GM18868 (cell line): Measurements from ENCODE around the gene BRD4.

Experiments
- ATAC-seq: cut with Tn5 transposase; IDR thresholded peaks from one replicate; pipeline ENCODE4 v1.9.1; 2021; ENCODE audit warnings: mild to moderate bottlenecking, moderate library complexity; ENCODE audit not compliant: unreplicated experiment

The BRD4 gene

DNA sequence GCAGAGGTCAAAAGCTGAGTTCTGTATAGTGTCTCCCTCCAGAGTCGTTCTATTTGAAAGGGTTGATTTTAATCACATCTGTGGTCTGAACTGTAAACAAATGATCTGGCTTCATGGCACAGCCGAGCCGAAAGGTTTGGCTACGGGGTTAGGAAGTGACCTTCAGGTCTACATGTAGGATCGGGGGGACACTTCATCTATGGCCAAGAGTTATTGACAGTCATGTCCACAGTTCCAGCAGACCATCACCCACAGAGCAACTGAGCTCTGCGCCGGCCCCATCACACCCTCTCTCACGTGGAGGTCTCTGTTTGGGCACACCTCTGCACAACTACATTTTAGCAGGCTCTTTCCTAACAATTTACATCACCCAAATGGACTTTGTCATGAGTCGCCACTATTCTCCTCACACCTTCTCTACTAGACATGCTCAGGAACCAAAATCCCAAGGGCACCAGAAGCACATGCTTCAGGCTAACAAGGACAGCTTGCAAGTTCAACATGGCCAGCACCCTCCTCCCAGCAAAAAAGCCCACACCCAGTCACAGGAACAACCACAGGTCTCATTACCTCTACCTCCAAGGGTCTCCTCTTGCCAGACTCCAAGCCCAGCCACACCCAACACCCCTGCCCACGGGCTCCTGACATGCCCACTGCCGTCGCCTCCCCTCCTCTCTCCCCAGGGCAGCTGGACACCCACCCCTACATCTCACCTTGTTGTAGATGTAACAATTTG is 64.0 kb downstream of the BRD4 start:
- ATAC-seq: no peak

DNA sequence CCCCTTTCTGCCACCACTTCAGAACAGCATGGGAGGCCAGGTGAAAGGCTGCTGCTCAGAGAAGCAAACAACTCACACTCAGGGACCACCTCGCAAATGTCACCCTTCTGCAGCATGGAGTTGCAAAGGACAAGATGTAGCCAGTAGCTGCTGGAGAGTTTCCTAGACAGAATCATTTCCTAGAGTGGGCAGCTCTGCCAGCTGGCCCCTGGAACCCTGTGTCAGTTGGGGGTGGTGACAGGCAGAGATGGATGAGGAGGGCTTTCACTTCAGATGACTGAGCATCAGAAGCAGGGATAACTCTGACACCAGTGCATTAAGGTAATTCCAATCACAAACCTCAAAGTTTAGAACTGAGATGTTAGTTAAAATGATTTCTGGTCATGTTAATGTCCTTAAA is 65.7 kb downstream of the BRD4 start:
- no peak for ATAC-seq

DNA sequence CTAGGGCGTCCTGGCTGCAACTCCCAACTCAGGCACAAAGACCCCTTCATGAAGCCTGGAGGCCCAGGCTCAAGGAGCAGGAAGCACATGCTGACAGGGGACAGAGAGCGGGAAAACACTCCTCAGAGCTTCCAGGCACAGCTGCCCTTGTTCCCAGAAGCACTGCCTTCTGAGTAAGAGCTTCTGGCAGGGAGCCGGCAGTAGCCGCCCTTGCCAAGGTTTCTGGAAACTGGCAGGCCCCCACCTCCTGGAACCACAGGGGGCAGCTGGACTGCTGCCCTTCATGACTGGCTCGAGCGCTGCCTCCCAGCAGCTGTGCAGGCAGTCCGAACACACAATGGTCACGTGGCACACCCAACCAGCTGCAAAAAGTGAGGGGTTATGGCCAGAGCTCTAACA is 66.5 kb downstream of the BRD4 start:
- ATAC-seq: no peak

DNA sequence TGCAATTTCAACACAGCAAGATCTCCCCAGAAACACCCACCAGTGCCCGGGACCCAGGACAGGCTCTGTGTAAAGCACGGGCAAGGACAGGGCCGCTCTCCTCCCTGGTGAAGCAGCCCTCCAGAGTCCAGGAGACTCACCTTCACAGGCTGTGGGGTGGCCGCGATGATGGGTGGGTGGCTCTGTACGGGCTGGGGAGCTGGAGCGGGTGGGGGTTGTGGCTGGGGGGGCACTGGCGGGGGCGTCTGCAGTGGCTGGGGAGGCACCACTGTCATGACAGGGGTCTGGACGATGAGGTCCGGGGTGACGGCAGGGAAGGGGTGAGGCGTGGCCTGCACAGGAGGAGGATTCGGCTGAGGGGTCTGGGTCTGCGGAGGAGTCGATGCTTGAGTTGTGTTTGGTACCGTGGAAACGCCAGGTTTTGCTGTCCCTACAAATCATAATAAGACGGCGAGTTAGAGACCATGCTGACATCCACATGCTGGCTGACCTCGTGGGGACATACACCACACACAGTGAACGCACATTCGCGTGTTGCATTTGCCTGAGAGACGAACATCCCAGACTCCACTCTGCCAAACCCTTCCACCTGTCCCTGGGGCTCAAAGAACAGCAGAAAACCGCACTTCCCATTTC is 67.0 kb downstream of the BRD4 start:
- no peak for ATAC-seq

DNA sequence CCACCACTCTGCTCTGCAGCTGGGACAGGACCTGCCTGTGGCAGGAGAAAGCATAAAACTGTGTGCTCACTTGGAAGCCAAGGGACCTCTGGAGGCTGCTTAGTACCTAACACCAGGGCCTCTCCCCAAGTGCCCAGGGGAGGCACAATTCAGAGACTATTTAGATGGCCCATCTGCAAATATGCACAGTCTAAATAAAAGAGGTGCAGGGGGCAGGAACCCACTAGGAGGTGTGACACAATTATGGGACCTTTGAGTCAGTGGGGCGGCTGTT is 67.5 kb downstream of the BRD4 start:
- no peak for ATAC-seq

DNA sequence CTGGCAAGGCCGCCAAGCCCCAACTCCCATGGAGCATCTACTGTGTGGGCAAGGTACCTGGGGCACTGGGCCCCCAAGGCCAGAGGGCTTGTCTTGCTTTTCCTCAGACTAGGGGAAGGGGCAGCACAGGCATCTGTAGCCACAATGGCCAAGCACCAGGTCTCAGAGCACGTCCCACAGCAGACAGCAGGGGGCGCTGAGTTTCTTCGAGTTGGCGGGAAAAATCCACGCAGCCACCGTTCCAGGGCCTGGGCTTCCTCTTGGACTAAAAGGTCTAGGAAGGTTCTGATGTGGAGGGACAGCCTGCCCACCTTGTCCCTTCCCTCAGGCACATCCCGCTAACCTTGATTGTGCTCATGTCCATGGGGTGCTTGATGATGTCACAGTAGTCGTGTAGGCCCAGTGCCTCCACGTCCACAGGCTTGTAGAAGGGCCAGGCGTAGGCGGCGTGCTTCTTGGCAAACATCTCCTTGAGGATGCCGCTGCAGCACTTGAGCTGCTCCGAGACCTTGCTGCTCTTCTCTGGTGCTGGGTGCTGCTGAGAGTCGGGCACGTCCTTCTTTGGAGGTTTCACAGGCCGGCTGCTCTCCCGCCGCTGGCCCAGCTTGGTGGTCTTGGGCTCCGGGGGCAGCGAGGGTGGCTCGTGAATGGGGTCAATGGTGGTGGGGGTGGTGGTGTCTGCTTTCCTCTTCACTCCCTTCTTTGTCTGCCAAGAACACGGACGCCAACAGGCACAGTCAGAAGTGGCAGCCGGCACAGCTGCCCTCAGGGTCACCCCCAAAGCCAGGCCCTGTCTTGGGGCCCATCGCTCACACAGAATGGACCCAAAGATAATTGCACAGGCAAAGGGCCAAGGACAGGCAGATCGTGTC is 68.0 kb downstream of the BRD4 start:
- ATAC-seq: no peak

DNA sequence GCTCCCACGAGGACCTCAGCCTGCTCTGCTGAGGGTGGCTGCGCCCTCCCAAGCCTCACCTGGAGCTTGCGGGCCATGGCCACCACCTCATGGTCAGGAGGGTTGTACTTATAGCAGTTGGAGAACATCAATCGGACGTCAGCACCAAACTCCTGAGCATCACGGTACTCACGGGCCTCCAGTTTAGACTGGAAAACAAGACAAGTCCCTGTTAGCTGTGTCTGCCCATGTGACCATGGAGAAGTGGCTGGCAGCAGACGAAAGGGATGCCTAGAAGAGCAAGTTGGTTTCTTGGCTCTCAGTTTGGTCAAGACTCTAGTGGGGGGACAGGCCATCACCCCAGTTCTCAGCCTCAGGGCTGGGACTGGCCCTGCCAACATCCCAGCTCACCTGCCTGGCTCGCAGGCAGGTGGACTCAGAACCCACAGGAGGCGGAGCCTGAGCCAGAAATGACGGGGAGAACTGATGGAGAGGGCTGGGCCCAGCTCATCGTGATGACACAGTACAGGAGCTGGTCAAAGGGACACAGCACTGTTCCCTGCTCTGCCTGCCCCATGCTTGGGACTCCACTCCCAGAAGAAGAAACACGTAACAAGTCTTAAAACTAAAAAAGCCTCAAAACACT is 68.9 kb downstream of the BRD4 start:
- ATAC-seq: no peak

DNA sequence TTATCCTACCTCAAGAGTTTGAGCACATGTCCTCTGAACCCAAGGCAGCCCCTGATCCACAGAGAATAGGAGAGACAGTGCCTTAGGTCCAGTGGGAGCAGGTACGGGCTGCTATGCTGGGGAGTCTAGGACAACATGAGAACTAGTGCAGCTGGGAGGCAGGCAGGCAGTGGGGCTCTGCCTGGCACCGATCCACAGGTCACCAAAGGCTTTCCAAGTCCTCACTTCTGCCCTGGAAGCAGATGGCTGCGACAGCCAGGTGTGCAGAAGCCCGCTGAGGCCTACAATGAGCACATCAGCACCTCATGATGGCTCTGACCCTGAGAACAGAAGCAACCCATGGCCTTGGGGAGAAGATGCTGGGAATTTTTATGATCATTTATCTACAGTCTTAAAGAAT is 70.3 kb downstream of the BRD4 start:
- no peak for ATAC-seq

DNA sequence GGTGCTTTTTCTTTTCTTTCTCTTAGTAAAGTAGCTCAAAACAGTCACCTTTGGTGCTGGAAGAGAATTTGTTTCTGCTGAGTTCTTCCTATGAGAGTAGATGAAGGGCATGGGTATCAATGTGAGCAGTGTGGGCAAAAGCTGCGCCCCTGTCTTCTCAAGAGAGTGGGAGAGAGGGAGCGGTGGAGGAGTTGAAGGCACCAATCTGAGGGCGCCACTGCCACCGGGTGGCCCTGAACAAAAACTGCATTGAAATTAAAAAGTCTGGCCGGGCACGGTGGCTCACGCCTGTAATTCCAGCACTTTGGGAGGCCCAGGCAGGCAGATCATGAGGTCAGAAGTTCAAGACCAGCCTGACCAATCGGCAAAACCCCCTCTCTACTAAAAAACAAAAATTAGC is 71.4 kb downstream of the BRD4 start:
- no peak for ATAC-seq

DNA sequence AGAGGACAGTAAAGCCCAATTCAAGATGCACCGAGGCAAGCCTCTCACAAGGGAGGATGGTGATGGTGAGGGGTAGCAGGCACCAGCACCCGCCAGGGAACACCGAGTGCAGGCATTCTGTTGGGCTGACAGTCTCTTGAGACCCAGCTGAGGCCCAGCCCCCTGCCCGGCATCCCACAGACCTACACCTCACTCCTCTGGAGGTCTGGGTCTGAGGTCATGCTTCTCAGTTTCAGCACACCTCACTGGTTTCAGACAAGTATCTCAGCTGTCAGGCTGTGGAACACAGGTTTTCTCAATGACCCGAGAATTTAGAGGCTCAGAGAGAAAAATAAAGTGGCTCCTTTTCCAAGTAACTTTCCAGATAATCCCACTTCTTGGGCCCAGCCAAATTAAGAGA is 72.4 kb downstream of the BRD4 start:
- ATAC-seq: no peak

DNA sequence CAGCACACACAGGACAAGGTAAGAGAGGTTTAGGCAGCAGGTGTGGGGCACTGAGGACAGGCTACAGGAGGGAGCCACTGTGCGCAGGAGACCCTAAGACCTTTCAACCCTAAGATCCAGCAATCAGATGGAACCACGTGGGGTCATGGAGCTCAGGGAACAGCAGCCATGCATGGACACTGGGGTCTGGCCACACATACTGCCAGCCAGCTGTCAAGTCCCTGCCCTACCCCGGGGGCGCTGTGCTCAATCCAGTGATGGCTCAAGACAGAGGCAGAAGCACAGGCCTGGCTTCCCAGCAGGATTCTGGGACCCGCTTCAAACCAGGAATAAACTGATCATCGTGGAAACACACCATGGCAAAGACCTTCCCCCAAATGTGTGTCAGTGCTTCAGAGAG is 74.6 kb downstream of the BRD4 start:
- ATAC-seq: no peak

DNA sequence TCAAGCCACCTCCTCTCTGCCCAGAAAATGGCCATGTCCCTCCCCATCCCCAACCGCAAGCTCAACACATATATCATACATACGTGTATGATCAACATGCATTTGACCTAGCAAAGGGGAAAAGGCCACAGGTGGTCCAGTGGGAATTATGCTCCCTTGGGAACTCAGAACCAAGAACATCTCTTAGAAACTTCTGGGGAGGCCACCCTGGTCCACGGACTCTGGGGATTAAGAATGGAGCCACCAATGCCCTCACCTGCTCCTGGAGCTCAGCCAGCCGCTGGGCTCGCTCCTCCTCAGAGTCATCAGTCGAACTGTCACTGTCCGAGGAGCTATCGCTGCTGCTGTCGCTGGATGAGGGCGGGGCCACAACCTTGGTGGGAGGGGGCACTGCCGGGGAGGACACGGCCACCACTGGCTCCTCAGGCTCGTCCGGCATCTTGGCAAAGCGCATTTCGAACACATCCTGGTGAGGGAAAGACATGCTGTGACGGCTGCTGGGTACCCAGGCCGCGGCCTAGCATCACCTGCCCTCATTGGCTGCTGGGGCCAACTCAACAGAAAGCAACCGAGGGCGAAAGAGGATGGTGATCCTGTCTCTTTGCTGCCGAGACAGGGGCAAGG is 75.5 kb downstream of the BRD4 start:
- ATAC-seq: no peak

DNA sequence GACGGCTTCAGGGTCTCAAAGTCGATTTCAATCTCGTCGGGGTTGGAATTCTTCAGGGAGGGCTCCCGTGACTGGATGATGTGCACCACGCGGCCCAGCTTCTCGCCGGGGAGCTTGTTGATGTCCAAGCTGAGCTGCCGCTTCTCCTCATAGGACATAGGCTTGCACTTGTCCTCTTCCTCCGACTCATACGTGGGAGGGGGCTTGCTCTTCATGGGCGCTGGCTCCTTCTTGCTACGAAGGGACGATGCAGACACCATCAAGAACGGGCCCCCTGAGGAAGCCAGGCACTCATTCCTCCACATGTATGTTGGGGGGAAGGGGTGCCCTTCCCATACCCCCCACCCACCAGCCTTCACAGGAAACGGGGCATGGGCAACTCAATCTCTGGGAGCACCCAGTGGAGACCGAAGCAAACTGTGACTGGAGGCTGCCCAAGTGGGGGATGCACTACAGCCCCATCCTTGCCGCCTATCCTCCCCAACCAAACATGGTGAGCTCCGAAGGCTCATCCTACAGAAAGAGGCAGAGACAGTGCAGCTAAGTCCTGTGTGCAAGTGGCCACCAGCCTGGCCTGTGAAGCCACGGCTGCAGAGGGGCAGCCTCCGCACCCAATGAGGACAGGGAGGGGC is 76.9 kb downstream of the BRD4 start:
- no peak for ATAC-seq

DNA sequence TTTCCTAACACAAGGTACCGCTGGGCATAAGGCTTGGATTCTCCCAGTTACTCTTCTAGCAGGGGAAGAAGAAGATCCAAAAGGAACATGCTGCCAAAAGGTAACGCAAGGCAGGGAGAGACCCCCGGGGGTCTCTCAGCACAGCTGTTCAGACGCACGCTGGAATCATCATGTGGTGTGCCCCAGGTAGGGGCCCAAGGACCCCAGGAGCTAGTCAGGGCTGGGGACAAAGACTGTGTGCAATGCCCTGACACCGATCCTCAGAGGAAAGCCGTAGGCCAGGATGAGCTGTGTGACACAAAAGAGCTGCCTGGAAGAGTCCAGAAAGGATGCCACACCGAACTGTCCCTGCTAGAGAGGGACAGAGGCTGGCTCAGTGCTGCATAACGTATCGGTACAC is 77.8 kb downstream of the BRD4 start:
- ATAC-seq: no peak

DNA sequence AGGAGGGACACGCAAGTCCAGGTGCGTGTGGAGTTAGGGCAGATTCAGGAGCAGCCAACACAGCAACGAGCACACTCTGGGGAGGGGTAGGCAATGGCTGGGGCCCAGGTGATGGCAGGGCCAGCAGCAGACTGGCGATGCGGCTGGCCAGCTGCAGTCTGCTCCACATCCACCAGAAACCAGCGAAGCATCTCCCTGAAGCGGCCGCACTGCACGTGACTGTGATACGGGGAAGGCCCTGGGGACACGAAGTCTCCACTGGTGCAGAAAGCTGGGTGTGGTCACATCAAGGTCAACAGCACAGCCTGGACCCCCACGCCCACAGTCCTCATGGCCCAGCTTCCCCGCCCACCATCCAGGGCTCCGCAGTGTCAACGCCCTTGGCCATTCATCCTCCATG is 78.8 kb downstream of the BRD4 start:
- ATAC-seq: no peak

DNA sequence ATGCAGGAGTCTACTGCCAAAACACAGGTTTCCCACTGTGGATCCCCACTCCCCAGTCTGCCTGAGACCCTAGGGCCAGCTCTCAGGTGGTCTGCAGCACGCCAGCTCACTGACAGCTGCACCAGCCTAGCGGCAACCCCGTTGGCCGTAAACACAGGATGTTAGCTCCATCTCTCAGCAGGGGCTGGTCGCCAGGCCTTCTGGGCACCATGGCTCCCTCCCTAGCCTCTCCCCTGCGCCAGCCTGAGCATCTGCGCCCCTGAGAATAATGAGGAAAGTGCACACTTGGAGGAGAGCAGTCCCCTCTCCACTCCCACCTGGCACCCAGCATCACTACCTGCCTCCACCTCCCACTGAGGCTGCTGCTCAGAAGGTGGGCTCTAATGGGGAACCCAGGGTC is 79.3 kb downstream of the BRD4 start:
- no peak for ATAC-seq

DNA sequence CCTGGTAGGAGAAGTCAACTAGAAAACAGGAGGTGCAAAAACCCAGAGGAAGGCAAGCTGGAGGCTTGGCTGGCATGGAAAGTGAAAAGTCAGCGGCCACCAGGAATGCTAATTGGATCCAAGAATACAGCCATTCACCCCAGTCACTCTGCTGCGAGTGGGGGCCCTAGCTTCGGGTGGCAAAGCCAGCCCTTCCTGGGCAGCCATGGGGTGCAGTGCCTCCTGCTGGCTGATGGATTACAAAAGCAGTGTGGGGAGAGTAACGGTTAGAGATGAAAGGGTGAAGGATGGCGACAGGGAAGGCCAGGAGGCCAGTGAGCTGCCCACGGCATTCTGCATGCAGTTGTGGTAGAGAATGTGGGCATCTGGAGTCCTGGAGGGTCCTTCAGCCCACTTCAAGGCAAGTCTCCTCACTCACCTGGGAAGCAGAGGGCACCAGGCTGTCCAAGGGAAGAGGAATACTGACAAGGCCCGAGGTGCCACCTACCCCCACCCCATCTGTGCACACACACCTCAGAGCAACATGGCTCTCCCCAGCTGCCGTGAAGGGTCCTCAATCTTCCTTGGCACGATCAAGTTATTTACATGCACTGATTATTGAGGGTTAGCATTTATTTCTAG is 79.8 kb downstream of the BRD4 start:
- no peak for ATAC-seq

DNA sequence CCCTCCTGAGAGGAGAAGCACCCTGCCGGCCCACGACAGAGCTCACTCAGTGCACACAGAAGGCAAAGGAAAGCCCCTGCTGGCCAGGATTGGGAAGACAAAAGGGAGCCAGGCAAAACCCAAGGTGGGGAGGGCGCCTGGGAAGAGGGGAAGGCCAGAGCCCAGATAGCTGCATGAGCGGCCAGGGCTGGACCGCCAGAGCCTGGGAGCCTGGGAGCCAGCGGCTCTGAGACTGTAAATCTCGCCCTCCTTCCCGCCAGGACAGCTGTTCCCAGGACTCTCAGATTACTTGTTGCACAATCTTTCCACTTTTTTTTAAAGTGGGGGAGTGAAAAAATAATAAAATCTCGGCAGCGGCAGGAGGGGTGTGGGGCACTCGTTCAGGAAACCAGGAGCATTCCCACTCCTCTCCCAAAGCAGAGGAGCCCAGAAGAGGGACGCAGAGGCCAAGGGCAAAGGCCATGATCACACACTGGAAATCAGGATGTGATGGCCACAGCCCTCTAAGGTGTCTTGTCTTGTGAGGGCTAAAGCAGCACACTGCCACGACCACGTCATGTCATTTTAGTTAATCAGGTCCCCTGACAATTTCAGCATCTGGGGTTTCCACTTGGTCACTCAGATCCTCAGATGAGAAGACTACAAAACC is 80.5 kb downstream of the BRD4 start:
- ATAC-seq: no peak

DNA sequence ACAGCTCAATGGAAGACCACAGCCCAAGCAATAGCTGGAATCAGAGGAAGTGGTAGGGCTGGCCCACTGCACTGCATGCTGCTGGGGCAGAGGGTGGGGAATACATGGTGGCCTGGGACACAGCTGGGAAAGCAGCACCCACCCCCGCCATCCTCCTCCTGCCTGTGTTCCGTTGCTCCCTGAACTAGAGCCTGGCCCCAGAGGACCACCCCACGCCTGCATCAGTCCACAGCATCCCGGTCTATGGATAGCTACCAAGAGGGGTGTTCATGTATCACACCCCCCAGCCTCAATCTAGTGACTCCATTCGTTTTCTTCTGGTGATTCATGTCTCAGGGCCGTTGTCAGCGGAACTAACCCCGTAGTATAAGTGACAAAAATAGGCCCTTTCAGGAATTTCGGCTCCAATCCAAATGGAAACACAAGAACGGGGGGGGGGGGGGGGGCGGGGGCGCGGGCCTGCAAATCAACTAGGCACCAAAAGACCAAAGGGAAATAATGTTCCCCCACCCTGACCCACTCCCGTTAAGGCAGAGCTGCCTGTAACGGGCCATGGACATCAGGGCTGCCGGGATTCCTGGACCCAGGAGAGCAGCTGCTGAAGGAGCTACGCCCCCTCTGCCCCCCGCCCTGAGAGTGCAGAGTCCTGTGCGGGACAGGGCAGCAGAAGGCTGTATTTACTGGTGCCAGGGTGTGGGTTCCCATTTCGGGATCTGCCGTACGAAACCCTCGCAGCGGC is 81.2 kb downstream of the BRD4 start:
- ATAC-seq: no peak
